ENCODE data around the gene KHDRBS1.
A peak's percentile ranks its signal among the peaks of the same experiment; 100 is the strongest.
"Not testable (repeated sequence)": the region's sequence is repeated elsewhere in the genome, so short reads cannot be mapped to it uniquely, and the experiment has no call there.

KHDRBS1 gene

DNA sequence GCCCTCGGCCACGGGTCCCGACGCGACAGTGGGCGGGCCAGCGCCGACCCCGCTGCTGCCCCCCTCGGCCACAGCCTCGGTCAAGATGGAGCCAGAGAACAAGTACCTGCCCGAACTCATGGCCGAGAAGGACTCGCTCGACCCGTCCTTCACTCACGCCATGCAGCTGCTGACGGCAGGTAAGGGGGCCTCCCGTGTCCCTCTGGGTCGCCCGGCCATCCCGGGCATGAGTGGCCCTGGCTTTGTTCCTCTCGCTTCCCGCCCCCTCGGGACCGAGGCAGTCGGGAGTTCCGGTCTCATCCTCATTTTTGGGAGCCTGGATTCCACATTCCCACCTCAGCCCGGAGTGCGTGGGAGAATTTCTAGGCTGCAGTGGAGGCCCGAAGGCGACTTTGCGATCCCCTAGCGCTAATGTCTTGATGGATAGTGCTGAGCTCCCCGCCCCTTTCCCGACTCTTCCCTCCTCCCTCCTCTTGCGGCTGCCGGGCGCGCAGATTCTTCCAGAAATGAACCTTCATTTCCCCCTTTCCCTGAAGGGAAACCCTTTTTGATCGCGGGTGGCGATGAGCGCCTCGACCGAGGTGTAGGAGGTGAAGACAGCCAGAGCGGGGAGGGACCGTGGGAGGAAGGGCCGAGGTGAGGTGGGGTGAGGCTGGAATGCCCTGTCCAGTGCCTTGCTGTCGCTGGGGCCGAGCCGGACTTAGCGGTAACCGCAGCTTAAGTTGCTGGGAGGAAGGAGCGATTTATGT is 705 bp downstream of the KHDRBS1 start:
- Histone ChIP-seq H3K4me1 (ENCODE audit: control insufficient read depth, insufficient read depth, low read length) (peaks cover 13% of the 10 kb centered on the region), H3K9ac (ENCODE audit: low read length) (peak overlapping the region; percentile 100), H3K9me3 (ENCODE audit: control insufficient read depth, insufficient read depth, low read depth, low read length) (no peaks in the 10 kb centered on the region), H3K4me3 (ENCODE audit: low read depth, low read length) (peak overlapping the region; percentile 98), H3K36me3 (ENCODE audit: control insufficient read depth, insufficient read depth, low read length) (peaks cover 23% of the 10 kb centered on the region), H3K27ac (ENCODE audit: low read depth, low read length) (peak overlapping the region; percentile 98), H3K27me3 (ENCODE audit: control insufficient read depth, insufficient read depth, low read length) (peaks cover 16% of the 10 kb centered on the region)

GRCh38 chr1:32014948-32015273 is 1.2 kb downstream of the KHDRBS1 start:
- Histone ChIP-seq H3K36me3 (ENCODE audit: control insufficient read depth, insufficient read depth, low read length) (peaks cover 23% of the 10 kb centered on the region), H3K27me3 (ENCODE audit: control insufficient read depth, insufficient read depth, low read length) (peaks cover 13% of the 10 kb centered on the region), H3K4me1 (ENCODE audit: control insufficient read depth, insufficient read depth, low read length) (peaks cover 13% of the 10 kb centered on the region), H3K9ac (ENCODE audit: low read length) (peak overlapping the region; percentile 100), H3K27ac (ENCODE audit: low read depth, low read length) (peak overlapping the region; percentile 98; the same call in 1 of the 2 replicates), H3K9me3 (ENCODE audit: control insufficient read depth, insufficient read depth, low read depth, low read length) (no peaks in the 10 kb centered on the region), H3K4me3 (ENCODE audit: low read depth, low read length) (peak overlapping the region; percentile 98)

GRCh38 chr1:32020339-32020738 is 6.7 kb downstream of the KHDRBS1 start:
- Histone ChIP-seq H3K9ac (ENCODE audit: low read length) (no peak overlapping the region), H3K36me3 (ENCODE audit: control insufficient read depth, insufficient read depth, low read length) (peaks cover 46% of the 10 kb centered on the region), H3K4me3 (ENCODE audit: low read depth, low read length) (no peak overlapping the region), H3K9me3 (ENCODE audit: control insufficient read depth, insufficient read depth, low read depth, low read length) (no peaks in the 10 kb centered on the region), H3K27ac (ENCODE audit: low read depth, low read length) (no peak overlapping the region), H3K27me3 (ENCODE audit: control insufficient read depth, insufficient read depth, low read length) (no peaks in the 10 kb centered on the region), H3K4me1 (ENCODE audit: control insufficient read depth, insufficient read depth, low read length) (peaks cover 10% of the 10 kb centered on the region)

DNA sequence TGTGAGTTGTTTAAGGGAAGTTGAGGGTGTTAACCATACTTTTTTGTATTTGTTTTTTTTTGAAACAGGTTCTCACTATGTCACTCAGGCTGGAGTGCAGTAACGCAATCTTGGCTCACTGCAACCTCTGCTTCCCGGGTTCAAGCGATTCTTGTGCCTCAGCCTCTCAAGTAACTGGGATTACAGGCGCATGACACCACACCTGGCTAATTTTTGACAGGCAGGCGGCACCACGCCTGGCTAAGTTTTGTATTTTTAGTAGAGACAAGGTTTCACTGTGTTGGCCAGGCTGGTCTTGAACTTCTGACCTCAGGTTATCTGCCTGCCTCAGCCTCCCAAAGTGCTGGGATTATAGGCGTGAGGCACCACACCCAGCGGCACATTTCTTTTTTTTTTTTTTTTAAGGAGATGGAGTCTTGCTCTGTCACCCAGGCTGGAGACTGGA is 7.9 kb downstream of the KHDRBS1 start:
- not testable (repeated sequence) for H3K4me3 ChIP-seq (ENCODE audit: low read depth, low read length); H3K9me3 ChIP-seq (ENCODE audit: control insufficient read depth, insufficient read depth, low read depth, low read length); H3K4me1 ChIP-seq (ENCODE audit: control insufficient read depth, insufficient read depth, low read length); H3K27me3 ChIP-seq (ENCODE audit: control insufficient read depth, insufficient read depth, low read length); H3K9ac ChIP-seq (ENCODE audit: low read length); H3K27ac ChIP-seq (ENCODE audit: low read depth, low read length)
- peaks cover 42% of the 10 kb centered on the region for H3K36me3 ChIP-seq (ENCODE audit: control insufficient read depth, insufficient read depth, low read length)

- Histone ChIP-seq H3K4me3 (ENCODE audit: low read depth, low read length) (no peak overlapping the region), H3K9me3 (ENCODE audit: control insufficient read depth, insufficient read depth, low read depth, low read length) (no peaks in the 10 kb centered on the region), H3K9ac (ENCODE audit: low read length) (no peak overlapping the region), H3K4me1 (ENCODE audit: control insufficient read depth, insufficient read depth, low read length) (peaks cover 2% of the 10 kb centered on the region; the same call in 1 of the 2 replicates), H3K27ac (ENCODE audit: low read depth, low read length) (no peak overlapping the region), H3K27me3 (ENCODE audit: control insufficient read depth, insufficient read depth, low read length) (no peaks in the 10 kb centered on the region), H3K36me3 (ENCODE audit: control insufficient read depth, insufficient read depth, low read length) (peaks cover 44% of the 10 kb centered on the region)
Measured at GRCh38 chr1:32023351-32023750, 9.7 kb downstream of the KHDRBS1 start.

GRCh38 chr1:32025515-32025914 is 11.8 kb downstream of the KHDRBS1 start:
- Histone ChIP-seq H3K27ac (ENCODE audit: low read depth, low read length) (no peak overlapping the region), H3K9ac (ENCODE audit: low read length) (no peak overlapping the region), H3K36me3 (ENCODE audit: control insufficient read depth, insufficient read depth, low read length) (peaks cover 51% of the 10 kb centered on the region), H3K4me3 (ENCODE audit: low read depth, low read length) (no peak overlapping the region), H3K4me1 (ENCODE audit: control insufficient read depth, insufficient read depth, low read length) (peaks cover 2% of the 10 kb centered on the region; the same call in 1 of the 2 replicates), H3K9me3 (ENCODE audit: control insufficient read depth, insufficient read depth, low read depth, low read length) (no peaks in the 10 kb centered on the region), H3K27me3 (ENCODE audit: control insufficient read depth, insufficient read depth, low read length) (no peaks in the 10 kb centered on the region)

GRCh38 chr1:32028746-32029145 is 15.1 kb downstream of the KHDRBS1 start:
- no peak overlapping the region for H3K4me3 ChIP-seq (ENCODE audit: low read depth, low read length)
- peaks cover 2% of the 10 kb centered on the region; the same call in 1 of the 2 replicates for H3K4me1 ChIP-seq (ENCODE audit: control insufficient read depth, insufficient read depth, low read length)
- no peak overlapping the region for H3K9ac ChIP-seq (ENCODE audit: low read length)
- H3K27me3 ChIP-seq (ENCODE audit: control insufficient read depth, insufficient read depth, low read length) = no peaks in the 10 kb centered on the region
- peaks cover 58% of the 10 kb centered on the region for H3K36me3 ChIP-seq (ENCODE audit: control insufficient read depth, insufficient read depth, low read length)
- H3K9me3 ChIP-seq (ENCODE audit: control insufficient read depth, insufficient read depth, low read depth, low read length) = no peaks in the 10 kb centered on the region
- H3K27ac ChIP-seq (ENCODE audit: low read depth, low read length) = no peak overlapping the region

GRCh38 chr1:32031578-32032274 is 18.1 kb downstream of the KHDRBS1 start:
- H3K4me3 ChIP-seq (ENCODE audit: low read depth, low read length) = no peak overlapping the region
- H3K9me3 ChIP-seq (ENCODE audit: control insufficient read depth, insufficient read depth, low read depth, low read length) = no peaks in the 10 kb centered on the region
- H3K36me3 ChIP-seq (ENCODE audit: control insufficient read depth, insufficient read depth, low read length) = peaks cover 74% of the 10 kb centered on the region
- no peak overlapping the region for H3K9ac ChIP-seq (ENCODE audit: low read length)
- H3K4me1 ChIP-seq (ENCODE audit: control insufficient read depth, insufficient read depth, low read length) = no peaks in the 10 kb centered on the region
- H3K27ac ChIP-seq (ENCODE audit: low read depth, low read length) = no peak overlapping the region
- no peaks in the 10 kb centered on the region for H3K27me3 ChIP-seq (ENCODE audit: control insufficient read depth, insufficient read depth, low read length)

DNA sequence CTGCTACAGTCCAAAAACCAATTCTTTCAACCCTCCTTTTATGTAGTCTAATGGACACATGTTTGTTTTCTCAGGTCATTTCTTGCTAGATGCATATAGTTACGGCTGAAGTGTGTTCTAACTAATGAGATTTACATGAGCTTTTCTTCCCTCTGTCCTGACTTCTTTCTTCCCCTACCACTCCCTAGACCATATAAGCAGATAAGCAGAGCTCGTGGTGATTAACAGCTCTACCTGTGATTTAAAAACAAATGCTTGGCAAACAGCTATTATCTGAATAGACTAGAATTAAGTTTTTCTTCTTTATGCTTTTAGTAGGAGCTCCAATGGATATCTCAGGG is 18.6 kb downstream of the KHDRBS1 start:
- no peaks in the 10 kb centered on the region for H3K4me1 ChIP-seq (ENCODE audit: control insufficient read depth, insufficient read depth, low read length)
- H3K27me3 ChIP-seq (ENCODE audit: control insufficient read depth, insufficient read depth, low read length) = no peaks in the 10 kb centered on the region
- peaks cover 78% of the 10 kb centered on the region for H3K36me3 ChIP-seq (ENCODE audit: control insufficient read depth, insufficient read depth, low read length)
- H3K4me3 ChIP-seq (ENCODE audit: low read depth, low read length) = no peak overlapping the region
- no peaks in the 10 kb centered on the region for H3K9me3 ChIP-seq (ENCODE audit: control insufficient read depth, insufficient read depth, low read depth, low read length)
- no peak overlapping the region for H3K9ac ChIP-seq (ENCODE audit: low read length)
- no peak overlapping the region for H3K27ac ChIP-seq (ENCODE audit: low read depth, low read length)

- Histone ChIP-seq H3K36me3 (ENCODE audit: control insufficient read depth, insufficient read depth, low read length) (peaks cover 96% of the 10 kb centered on the region), H3K4me1 (ENCODE audit: control insufficient read depth, insufficient read depth, low read length) (no peaks in the 10 kb centered on the region), H3K9ac (ENCODE audit: low read length) (no peak overlapping the region), H3K4me3 (ENCODE audit: low read depth, low read length) (no peak overlapping the region), H3K27me3 (ENCODE audit: control insufficient read depth, insufficient read depth, low read length) (no peaks in the 10 kb centered on the region), H3K9me3 (ENCODE audit: control insufficient read depth, insufficient read depth, low read depth, low read length) (no peaks in the 10 kb centered on the region), H3K27ac (ENCODE audit: low read depth, low read length) (no peak overlapping the region)
Measured at GRCh38 chr1:32035119-32035518, 21.5 kb downstream of the KHDRBS1 start.

GRCh38 chr1:32040711-32041110 is 27.0 kb downstream of the KHDRBS1 start:
- no peak overlapping the region for H3K9ac ChIP-seq (ENCODE audit: low read length)
- no peaks in the 10 kb centered on the region for H3K27me3 ChIP-seq (ENCODE audit: control insufficient read depth, insufficient read depth, low read length)
- no peaks in the 10 kb centered on the region for H3K4me1 ChIP-seq (ENCODE audit: control insufficient read depth, insufficient read depth, low read length)
- H3K4me3 ChIP-seq (ENCODE audit: low read depth, low read length) = no peak overlapping the region
- H3K27ac ChIP-seq (ENCODE audit: low read depth, low read length) = no peak overlapping the region
- peaks cover 56% of the 10 kb centered on the region for H3K36me3 ChIP-seq (ENCODE audit: control insufficient read depth, insufficient read depth, low read length)
- H3K9me3 ChIP-seq (ENCODE audit: control insufficient read depth, insufficient read depth, low read depth, low read length) = no peaks in the 10 kb centered on the region
